Activated naive CD4-positive, alpha-beta T cell treated with anti-CD3 and anti-CD28 coated beads, Interleukin-2, amount 50 U/mL, for 24 hours (primary cell): ENCODE results near the gene ANKRD34A.

Source experiments
- H3K27ac Mint-ChIP-seq: one replicate; pipeline ENCODE4 v1.8.0; 2021; ENCODE audit warnings: mild to moderate bottlenecking, mixed read lengths
- H3K27me3 Mint-ChIP-seq: one replicate; pipeline ENCODE4 v1.8.0; 2021; ENCODE audit warnings: mixed read lengths
- H3K36me3 Mint-ChIP-seq: one replicate; pipeline ENCODE4 v1.8.0; 2021; ENCODE audit warnings: mixed read lengths
- H3K4me1 Mint-ChIP-seq: one replicate; pipeline ENCODE4 v1.8.0; 2021; ENCODE audit warnings: mixed read lengths
- H3K4me3 Mint-ChIP-seq: one replicate; pipeline ENCODE4 v1.8.0; 2021; ENCODE audit warnings: mild to moderate bottlenecking, mixed read lengths
- H3K9me3 Mint-ChIP-seq: one replicate; pipeline ENCODE4 v1.8.0; 2021; ENCODE audit warnings: mixed read lengths

The ANKRD34A gene

DNA sequence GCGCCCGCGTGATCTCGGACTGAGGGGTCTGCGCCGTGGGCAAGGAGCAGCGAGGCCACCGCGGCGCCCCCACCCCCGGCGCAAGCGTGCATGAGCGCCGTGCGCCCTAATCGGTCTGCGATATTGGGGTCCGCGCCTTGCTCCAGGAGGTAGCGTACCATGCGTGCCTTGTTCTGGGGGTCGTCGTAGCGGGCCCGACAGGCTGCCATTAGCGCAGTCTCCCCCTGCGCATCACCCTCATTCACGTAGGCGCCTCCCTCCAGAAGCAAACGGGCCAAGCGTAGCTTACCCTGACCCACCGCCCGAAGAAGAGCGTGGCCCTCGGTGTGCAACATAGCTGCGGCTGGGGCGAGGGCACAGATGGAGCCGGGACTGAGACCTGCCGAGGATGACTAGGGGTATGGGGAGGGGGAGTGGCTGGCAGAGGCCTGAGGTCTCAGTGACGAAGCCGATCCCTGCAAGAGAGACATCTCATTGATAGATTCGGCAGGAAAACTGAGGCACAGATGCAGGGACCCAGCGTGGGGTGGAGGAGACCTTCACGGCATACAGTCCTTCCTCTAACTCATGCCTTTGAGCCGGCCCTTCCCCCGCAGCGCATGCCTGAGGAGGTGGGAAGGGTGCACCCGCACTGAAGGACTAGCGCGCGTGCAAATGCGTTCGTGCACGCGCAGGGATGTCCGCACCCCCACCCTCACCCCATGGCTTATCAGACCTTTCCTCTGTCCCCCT lies 2.8 kb downstream of the ANKRD34A start:
- Mint-ChIP-seq H3K4me3 (peak overlapping the region; percentile 85), H3K4me1 (peaks cover 59% of the 10 kb centered on the region), H3K36me3 (no peaks in the 10 kb centered on the region), H3K27me3 (no peaks in the 10 kb centered on the region), H3K27ac (peak overlapping the region; percentile 61), H3K9me3 (no peaks in the 10 kb centered on the region)

DNA sequence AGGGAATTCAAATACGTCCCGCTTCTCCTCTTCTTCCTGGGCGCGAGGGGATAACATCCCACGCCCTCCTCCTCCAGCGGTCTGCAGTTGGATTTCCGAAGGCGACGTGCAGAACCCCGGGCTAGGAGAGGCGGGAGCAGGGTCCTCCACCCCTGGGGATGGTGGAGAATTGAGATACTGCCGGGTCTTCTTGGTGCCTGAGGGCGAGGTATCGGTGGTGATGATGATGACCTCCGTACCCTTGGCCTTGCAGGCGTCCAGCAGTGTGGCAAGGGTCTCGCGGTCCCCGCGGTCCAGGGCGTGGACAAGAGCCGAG lies 3.3 kb downstream of the ANKRD34A start:
- Mint-ChIP-seq H3K4me3 (peak overlapping the region; percentile 85), H3K4me1 (peaks cover 64% of the 10 kb centered on the region), H3K27me3 (no peaks in the 10 kb centered on the region), H3K9me3 (no peaks in the 10 kb centered on the region), H3K27ac (peak overlapping the region; percentile 60), H3K36me3 (no peaks in the 10 kb centered on the region)

- no peaks in the 10 kb centered on the region for H3K27me3 Mint-ChIP-seq
- H3K4me3 Mint-ChIP-seq: peak overlapping the region; percentile 85
- no peaks in the 10 kb centered on the region for H3K36me3 Mint-ChIP-seq
- peaks cover 67% of the 10 kb centered on the region for H3K4me1 Mint-ChIP-seq
- H3K9me3 Mint-ChIP-seq: no peaks in the 10 kb centered on the region
- H3K27ac Mint-ChIP-seq: peak overlapping the region; percentile 60
These were observed 3.8 kb downstream of the ANKRD34A start for GRCh38 chr1:145960468-145961108.

DNA sequence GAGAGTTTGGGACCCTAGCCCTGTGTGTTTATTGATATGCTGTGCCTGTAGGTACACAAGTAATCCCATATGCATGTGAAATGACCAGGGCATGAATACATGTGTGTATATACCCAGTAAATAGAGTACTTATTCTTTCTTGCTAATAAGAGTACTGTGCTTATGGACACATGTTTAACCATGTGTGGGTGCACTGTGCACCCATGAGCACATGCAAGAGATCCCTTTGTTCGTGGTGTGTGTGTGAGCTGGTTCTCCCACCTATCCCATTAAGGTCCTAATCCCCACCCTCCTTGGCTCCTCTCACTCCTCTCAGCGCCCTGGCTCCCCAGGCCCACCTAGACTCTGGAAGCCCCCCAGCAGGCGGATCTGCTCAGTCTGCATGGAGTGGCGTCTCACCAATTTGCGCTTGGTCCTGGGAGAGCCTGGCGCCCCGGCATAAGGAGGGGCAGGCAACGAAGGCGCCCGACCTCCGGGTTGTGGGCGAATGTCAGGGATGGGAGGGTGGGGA lies 4.4 kb downstream of the ANKRD34A start:
- H3K27ac Mint-ChIP-seq: peak overlapping the region; percentile 85

GRCh38 chr1:145959333-145959732 lies 5.0 kb downstream of the ANKRD34A start:
- no peaks in the 10 kb centered on the region for H3K27me3 Mint-ChIP-seq
- peak overlapping the region; percentile 85 for H3K4me3 Mint-ChIP-seq
- peaks cover 73% of the 10 kb centered on the region for H3K4me1 Mint-ChIP-seq
- no peaks in the 10 kb centered on the region for H3K36me3 Mint-ChIP-seq
- no peaks in the 10 kb centered on the region for H3K9me3 Mint-ChIP-seq
- peak overlapping the region; percentile 85 for H3K27ac Mint-ChIP-seq

More for the DNA sequence above, 4.4 kb downstream of the ANKRD34A start:
- Mint-ChIP-seq H3K4me3 (peak overlapping the region; percentile 85), H3K27me3 (no peaks in the 10 kb centered on the region), H3K4me1 (peaks cover 67% of the 10 kb centered on the region), H3K9me3 (no peaks in the 10 kb centered on the region), H3K36me3 (no peaks in the 10 kb centered on the region)

DNA sequence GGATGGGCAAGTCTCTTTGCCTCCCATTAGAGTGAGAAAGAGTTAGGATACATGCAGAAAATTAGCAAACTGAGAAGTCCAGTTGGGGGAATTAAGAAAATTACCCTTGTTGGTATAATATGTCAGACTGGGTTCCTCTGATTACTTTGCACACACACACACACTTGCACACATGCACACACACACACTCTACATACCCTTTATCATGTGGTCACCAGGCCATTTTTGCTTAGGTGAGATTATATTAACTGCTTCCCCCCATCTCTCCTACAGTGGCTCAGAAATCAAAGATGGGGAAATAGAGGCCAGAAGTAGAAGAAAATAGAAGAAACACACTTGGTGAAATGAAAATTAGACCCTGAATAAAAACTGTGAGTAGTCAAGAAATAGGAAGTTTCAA lies 5.6 kb downstream of the ANKRD34A start:
- Mint-ChIP-seq H3K27ac (peak overlapping the region; percentile 6), H3K4me1 (peaks cover 75% of the 10 kb centered on the region), H3K9me3 (no peaks in the 10 kb centered on the region), H3K36me3 (no peaks in the 10 kb centered on the region), H3K27me3 (no peaks in the 10 kb centered on the region), H3K4me3 (peak overlapping the region; percentile 85)

GRCh38 chr1:145957443-145958319 lies 6.7 kb downstream of the ANKRD34A start, which contains the start of gene LIX1L:
LIX1L (minus strand) TSS chr1:145958017; CDS start chr1:145957927, 90 bp downstream.
- Mint-ChIP-seq H3K27ac (peak within 1 kb of the TSS; percentile 97), H3K36me3 (no peaks in the 10 kb centered on the region), H3K4me3 (peak within 1 kb of the TSS; percentile 96), H3K9me3 (no peaks in the 10 kb centered on the region), H3K4me1 (peaks cover 72% of the 10 kb centered on the region), H3K27me3 (no peaks in the 10 kb centered on the region)

DNA sequence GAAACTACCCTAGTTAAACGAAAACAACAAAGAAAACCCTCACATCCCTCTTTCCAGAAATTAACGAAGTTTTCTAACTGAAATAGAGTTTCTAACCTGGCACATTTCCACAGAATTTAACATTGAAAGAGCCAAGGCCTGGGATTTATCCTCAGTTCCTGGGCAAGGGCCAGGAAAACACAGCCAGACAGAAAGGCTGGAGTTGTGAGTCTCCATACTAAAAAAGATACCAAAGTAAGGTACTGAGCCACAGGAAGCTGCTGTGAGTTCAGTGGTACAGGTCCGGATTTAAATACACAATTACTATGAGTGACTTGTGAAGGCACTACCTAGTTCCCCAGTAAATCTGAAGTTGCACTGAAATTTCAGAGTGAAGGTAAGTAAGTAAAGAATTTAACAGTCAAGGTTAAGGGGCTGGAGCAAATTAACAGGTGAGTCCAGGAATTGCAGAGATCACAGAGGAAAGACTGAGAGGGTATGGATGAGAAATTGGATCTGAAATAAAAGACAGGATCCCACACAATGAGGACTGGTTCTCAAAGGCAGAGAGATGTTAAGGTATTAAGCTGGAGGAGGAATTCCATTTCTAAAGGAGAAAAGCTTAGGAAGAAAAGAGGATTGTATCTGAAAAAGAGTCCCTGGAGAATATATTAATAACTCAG lies 7.5 kb downstream of the ANKRD34A start:
- H3K4me3 Mint-ChIP-seq: peak overlapping the region; percentile 96
- H3K4me1 Mint-ChIP-seq: peaks cover 74% of the 10 kb centered on the region
- peak overlapping the region; percentile 97 for H3K27ac Mint-ChIP-seq
- H3K36me3 Mint-ChIP-seq: no peaks in the 10 kb centered on the region
- no peaks in the 10 kb centered on the region for H3K27me3 Mint-ChIP-seq
- no peaks in the 10 kb centered on the region for H3K9me3 Mint-ChIP-seq

GRCh38 chr1:145956361-145956760 lies 8.0 kb downstream of the ANKRD34A start:
- H3K27ac Mint-ChIP-seq: peak overlapping the region; percentile 97
- H3K4me1 Mint-ChIP-seq: peaks cover 75% of the 10 kb centered on the region
- no peaks in the 10 kb centered on the region for H3K36me3 Mint-ChIP-seq
- peak overlapping the region; percentile 96 for H3K4me3 Mint-ChIP-seq
- no peaks in the 10 kb centered on the region for H3K9me3 Mint-ChIP-seq
- no peaks in the 10 kb centered on the region for H3K27me3 Mint-ChIP-seq

DNA sequence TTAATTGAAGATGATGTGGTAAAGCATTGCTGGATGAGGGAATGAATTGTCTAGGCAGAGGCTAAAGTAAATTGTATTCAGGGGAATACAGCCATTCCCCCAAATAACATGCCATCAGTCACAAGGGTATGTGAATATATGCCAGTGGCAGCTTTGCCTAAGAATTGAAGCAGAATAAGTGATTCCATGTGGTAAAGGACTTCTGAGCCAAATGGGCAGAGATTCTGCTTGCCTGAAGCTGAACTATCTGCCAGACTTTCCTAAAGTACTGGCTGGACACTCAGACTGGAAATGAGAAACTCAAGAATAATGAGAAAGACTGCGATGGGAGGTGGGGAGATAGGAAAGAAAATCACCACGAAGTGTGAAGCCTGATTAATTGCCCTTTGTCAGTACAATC lies 8.9 kb downstream of the ANKRD34A start:
- Mint-ChIP-seq H3K27me3 (no peaks in the 10 kb centered on the region), H3K4me3 (peak overlapping the region; percentile 96), H3K36me3 (no peaks in the 10 kb centered on the region), H3K27ac (peak overlapping the region; percentile 6), H3K4me1 (peaks cover 80% of the 10 kb centered on the region), H3K9me3 (no peaks in the 10 kb centered on the region)

DNA sequence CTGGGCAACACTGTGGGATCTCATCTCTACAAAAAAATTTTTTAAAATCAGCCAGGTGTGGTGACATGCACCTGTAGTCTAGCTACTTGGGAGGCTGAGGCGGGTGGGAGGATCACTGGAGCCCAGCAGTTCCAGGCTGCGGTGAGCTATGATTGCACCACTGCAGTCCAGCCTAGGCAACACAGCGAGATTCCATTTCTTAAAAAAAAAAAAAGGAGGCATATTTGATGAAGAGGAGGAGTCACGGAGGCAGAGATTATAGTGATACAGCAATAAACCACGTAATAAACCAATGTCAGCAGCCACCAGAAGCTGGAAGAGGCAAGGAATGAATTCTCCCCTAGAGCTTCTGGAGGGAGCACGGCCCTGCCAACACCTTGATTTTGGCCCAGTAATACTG lies 10.5 kb downstream of the ANKRD34A start:
- H3K36me3 Mint-ChIP-seq: peaks cover 3% of the 10 kb centered on the region
- no peak overlapping the region for H3K4me3 Mint-ChIP-seq
- peaks cover 80% of the 10 kb centered on the region for H3K4me1 Mint-ChIP-seq
- no peaks in the 10 kb centered on the region for H3K27me3 Mint-ChIP-seq
- H3K27ac Mint-ChIP-seq: no peak overlapping the region
- H3K9me3 Mint-ChIP-seq: no peaks in the 10 kb centered on the region

- Mint-ChIP-seq H3K27me3 (no peaks in the 10 kb centered on the region), H3K4me3 (no peak overlapping the region), H3K9me3 (no peaks in the 10 kb centered on the region), H3K36me3 (peaks cover 6% of the 10 kb centered on the region), H3K4me1 (peaks cover 80% of the 10 kb centered on the region), H3K27ac (no peak overlapping the region)
These were observed 11.5 kb downstream of the ANKRD34A start for GRCh38 chr1:145952903-145953302.

GRCh38 chr1:145951526-145951925 lies 12.8 kb downstream of the ANKRD34A start:
- Mint-ChIP-seq H3K4me1 (peaks cover 82% of the 10 kb centered on the region), H3K27ac (peak overlapping the region; percentile 54), H3K4me3 (no peak overlapping the region), H3K36me3 (peaks cover 10% of the 10 kb centered on the region), H3K27me3 (no peaks in the 10 kb centered on the region), H3K9me3 (no peaks in the 10 kb centered on the region)

GRCh38 chr1:145949219-145949618 lies 15.2 kb downstream of the ANKRD34A start:
- peaks cover 10% of the 10 kb centered on the region for H3K36me3 Mint-ChIP-seq
- peaks cover 62% of the 10 kb centered on the region for H3K4me1 Mint-ChIP-seq
- H3K9me3 Mint-ChIP-seq: no peaks in the 10 kb centered on the region
- no peak overlapping the region for H3K4me3 Mint-ChIP-seq
- peak overlapping the region; percentile 52 for H3K27ac Mint-ChIP-seq
- no peaks in the 10 kb centered on the region for H3K27me3 Mint-ChIP-seq

- Mint-ChIP-seq H3K27me3 (no peaks in the 10 kb centered on the region), H3K4me3 (no peak overlapping the region), H3K4me1 (peaks cover 57% of the 10 kb centered on the region), H3K27ac (no peak overlapping the region), H3K9me3 (no peaks in the 10 kb centered on the region), H3K36me3 (peaks cover 11% of the 10 kb centered on the region)
These were observed 16.8 kb downstream of the ANKRD34A start for GRCh38 chr1:145947551-145947950.
